HG03521 (cell line): Measurements from ENCODE around the gene SLC25A10.

Experiments
- ATAC-seq: cut with Tn5 transposase; IDR thresholded peaks from one replicate; pipeline ENCODE4 v1.9.1; 2021; ENCODE audit warnings: mild to moderate bottlenecking, moderate library complexity; ENCODE audit not compliant: unreplicated experiment

Gene SLC25A10

DNA sequence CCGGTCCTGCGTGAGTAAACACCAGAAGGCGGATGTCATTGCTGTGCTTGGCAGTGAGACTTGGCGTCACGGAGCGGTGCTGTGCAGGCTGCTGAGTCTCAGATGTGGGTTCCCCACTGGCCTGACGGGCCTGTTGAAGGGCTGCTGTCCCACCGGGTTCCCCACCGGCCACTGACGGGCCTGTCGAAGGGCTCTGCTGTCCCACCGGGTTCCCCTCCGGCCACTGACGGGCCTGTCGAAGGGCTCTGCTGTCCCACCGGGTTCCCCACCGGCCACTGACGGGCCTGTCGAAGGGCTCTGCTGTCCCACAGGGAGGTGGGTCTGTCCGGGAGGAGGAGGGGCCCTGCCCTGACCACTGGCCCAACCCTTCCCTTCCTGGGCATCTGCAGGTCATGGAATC is 25.5 kb upstream of the SLC25A10 start:
- ATAC-seq = no peak

DNA sequence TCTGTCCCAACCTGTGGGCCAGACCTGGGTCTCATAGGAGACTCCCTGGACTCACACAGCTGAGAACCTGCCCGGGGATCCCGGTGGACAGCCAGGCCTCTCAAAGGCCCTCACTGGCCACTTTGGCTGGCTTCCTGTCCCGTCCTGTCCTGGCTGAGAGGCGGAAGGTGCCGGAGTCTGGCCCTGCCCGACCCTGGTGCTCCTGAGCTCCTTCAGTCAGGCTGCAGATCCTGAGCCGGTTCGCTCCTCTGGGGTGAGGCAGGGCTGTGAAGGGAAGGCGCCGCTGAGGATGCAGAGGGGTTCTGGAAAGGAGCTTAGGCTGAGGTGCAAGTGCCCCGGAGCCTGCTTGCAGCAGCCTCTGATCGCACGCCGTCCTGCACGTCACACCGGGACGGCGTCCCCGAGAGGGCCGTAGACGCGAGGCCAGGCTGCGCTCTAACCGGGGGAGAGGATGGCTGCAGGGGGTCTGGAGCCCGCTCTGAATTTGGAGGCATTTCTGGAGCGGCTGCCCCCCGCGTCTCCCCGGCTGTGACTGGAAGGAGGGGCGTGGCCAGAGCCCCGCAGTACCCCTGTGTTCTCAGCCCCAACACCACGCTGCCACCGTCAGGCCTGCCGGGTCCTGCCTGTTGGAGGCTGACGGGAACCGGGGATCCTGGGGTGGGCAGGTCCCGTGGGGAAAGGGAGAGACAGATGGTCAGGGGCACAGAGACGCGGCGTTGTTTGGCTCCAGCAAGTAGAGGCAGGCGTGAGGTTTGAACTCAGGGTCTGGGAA is 24.1 kb upstream of the SLC25A10 start:
- ATAC-seq = no peak

DNA sequence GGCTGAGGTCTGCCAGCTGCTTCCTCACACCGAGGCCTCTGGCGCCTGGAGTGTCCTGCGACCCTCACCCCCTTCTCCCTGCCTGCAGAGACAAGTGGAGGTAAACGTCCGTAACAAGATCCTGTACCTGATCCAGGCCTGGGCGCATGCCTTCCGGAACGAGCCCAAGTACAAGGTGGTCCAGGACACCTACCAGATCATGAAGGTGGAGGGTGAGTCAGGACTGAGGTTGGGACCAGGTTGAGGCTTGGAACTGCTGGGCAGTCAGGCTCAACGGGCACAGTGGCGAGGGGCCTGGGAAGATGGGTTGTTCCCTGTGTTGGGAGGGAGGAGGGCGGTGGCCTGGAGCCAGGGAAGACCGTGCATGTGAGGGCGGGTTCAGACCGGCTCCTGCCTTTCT is 23.5 kb upstream of the SLC25A10 start:
- ATAC-seq = no peak

DNA sequence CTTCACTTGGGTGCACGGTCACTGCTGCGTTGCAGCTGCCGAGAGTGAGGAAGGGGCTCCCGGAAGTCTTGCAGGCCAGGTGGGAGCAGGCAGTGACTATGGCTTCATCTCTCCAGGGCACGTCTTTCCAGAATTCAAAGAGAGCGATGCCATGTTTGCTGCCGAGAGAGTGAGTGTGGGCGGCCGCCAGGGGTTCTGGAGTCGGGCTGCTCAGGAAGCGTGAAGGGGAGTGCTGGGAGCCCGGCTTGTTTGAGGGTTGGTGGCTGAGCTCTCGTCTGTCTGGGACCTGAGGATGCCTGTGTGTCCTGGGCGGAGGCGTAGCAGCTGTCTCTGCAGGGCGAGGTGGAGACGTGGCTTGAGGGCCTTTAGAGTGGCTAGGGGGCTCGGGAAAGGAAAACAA is 22.0 kb upstream of the SLC25A10 start:
- ATAC-seq = no peak

DNA sequence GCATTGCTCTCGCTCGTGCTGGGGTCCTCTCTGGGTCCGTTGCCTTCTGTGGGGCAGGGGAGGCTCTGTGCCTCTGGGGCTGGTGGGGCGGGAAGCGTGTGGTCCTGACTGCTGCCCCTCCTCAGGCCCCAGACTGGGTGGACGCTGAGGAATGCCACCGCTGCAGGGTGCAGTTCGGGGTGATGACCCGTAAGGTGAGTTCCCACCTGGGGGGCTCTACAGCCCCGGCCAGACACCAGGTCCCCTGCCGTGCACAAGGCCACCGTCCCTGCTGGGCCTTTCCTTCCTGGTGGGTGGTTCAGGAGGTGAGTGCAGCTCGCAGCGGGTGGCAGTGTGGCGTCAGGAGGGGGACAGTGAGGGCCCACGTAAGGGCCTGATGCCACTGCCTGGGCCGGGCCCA is 21.5 kb upstream of the SLC25A10 start:
- no peak for ATAC-seq

DNA sequence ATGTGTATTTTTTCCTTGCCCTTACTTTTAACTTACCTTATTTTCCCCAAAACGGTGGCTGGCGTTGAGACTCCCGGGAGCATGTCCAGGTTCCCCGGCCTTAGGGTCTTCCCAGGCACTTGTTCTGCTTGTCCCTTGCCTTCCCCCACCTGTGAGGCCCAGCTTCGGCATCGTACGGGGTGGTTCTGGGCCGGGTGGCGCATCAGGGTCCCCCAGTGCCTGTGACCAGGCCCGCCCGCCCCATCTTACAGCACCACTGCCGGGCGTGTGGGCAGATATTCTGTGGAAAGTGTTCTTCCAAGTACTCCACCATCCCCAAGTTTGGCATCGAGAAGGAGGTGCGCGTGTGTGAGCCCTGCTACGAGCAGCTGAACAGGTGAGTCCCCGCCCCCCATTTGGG is 20.9 kb upstream of the SLC25A10 start:
- ATAC-seq = no peak

DNA sequence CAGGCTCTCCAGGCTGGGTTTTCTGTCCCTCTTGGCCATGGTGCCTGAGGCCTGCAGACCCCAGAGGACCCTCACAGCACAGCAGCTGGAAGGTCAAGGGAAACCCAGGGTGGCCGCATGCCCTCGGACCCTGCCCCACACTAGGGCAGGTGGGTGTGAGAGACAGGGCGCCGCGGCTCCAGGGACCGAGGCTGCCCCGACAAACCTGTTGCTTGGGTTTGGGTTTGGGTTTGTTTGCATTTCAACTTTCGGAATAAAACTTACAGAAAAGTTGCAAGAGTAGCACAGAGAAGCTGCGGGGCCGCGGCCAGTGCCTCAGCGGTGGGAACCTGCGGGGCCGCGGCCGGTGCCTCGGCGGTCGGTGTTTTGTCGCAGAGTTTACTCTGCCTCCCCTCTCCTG is 20.5 kb upstream of the SLC25A10 start:
- ATAC-seq = no peak

DNA sequence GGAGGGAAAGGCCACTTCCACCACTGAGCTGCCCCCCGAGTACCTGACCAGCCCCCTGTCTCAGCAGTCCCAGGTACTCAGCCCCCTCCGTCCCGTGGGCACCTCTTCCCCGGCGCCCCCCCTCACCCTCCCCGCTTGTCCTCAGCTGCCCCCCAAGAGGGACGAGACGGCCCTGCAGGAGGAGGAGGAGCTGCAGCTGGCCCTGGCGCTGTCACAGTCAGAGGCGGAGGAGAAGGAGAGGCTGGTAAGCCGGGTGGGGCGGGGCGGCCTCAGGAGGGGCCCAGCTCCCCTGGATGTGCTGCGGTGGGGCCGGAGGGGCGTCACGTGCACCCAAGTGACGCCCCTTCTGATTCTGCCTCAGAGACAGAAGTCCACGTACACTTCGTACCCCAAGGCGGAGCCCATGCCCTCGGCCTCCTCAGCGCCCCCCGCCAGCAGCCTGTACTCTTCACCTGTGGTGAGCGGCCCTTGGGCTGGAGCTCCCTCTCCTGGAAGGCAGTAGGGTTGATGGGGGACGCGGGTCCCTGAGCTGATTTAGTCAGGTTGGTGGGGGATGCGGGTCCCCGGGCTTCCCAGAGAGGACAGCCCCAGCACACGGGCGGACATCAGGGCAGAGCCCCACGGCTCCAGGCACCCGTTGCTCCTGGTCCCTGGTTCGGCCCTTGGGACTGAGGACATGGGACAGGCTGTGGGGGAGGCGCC is 18.4 kb upstream of the SLC25A10 start:
- ATAC-seq = no peak

DNA sequence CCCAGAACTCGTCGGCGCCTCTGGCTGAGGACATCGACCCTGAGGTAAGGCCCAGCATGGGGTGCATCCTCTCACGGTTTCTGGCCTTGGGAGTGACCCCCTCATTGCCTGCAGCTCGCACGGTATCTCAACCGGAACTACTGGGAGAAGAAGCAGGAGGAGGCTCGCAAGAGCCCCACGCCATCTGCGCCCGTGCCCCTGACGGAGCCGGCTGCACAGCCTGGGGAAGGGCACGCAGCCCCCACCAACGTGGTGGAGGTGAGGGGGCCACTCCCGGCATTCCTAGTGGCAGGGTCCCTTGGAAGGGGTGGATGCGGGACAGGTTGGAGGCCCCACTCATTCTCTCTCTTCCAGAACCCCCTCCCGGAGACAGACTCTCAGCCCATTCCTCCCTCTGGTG is 17.3 kb upstream of the SLC25A10 start:
- no peak for ATAC-seq

DNA sequence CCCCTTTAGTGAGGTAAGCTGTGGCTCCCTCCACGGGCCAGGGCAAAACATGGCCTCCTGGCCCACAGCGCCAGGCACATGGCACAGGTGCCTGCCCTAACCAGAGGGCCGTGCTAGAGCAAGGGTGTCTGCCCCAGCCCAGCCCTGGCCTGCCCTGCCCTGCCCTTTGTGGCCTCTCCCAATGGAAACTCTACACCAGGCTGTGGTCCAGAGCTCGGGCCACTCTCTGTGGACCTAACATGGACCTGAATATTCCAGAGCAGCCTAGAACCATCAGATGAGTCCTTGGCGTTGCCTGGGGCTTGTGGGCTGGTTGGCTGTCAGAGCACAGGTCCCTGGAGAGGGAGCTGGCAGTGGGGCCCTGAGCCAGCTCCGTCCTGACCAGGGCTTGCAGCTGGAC is 16.9 kb upstream of the SLC25A10 start:
- no peak for ATAC-seq

DNA sequence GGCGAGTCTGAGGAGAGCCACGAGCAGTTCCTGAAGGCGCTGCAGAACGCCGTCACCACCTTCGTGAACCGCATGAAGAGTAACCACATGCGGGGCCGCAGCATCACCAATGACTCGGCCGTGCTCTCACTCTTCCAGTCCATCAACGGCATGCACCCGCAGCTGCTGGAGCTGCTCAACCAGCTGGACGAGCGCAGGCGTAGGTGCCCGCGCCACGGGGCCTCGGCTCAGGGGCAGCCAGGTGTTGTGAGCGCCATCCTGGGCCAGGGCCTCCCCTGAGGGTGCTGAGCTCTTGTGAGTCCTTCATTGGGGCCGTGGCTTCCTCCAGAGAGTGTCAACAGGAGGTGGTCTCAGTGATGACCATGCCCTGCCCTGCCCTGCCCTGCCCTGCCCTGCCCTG is 16.3 kb upstream of the SLC25A10 start:
- no peak for ATAC-seq

DNA sequence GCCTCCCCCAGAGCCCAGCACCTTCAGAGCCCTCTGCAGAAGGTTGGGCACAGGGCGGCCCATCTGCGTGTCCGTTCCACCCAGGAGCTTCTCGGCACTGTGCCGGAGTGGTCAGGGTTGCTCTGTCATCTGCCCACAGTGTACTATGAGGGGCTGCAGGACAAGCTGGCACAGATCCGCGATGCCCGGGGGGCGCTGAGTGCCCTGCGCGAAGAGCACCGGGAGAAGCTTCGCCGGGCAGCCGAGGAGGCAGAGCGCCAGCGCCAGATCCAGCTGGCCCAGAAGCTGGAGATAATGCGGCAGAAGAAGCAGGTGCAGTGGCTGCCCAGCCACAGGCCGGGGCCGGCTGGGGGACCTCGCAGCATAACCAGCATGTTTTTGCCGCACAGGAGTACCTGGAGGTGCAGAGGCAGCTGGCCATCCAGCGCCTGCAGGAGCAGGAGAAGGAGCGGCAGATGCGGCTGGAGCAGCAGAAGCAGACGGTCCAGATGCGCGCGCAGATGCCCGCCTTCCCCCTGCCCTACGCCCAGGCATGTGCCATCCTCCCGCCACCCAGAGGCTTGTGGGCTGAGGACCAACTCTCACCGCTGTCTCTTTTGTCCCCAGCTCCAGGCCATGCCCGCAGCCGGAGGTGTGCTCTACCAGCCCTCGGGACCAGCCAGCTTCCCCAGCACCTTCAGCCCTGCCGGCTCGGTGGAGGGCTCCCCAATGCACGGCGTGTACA is 15.7 kb upstream of the SLC25A10 start:
- ATAC-seq = no peak

DNA sequence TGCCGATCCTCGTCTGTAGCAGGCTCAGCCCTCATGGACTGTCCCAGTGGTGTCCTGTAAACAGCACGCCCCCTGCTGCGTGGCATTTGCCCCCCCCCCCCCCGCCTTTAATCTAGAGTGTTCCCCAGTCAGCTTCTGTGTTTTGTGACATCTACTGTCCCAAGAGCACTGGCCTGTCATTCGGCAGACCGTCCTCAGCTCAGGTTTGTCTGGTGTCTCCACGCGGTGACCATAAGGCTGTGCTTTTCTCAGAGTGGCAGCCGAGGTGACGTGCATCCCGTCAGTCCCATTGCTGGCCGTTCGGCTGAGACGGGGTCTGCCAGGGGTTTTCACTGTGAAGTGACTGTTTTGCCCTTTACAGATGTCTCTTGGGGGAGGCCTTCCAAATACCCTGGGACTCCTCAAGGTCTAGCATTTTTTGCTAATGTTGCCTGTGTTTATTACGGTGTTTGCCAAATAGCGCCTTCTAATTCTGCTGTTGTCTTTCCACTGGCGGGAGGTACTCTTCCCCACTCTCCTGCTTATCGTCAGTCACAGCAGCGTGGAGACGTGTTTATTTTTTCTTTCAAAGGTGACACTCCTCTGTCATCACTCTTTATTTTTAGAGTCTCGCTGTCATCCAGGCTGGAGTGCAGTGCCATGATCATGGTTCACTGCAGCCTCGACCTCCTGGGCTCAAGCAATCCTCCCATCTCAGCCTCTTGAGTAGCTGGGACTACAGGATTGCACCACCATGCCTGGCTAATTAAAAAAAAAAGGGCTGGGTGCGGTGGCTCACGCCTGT is 14.6 kb upstream of the SLC25A10 start:
- ATAC-seq = no peak

DNA sequence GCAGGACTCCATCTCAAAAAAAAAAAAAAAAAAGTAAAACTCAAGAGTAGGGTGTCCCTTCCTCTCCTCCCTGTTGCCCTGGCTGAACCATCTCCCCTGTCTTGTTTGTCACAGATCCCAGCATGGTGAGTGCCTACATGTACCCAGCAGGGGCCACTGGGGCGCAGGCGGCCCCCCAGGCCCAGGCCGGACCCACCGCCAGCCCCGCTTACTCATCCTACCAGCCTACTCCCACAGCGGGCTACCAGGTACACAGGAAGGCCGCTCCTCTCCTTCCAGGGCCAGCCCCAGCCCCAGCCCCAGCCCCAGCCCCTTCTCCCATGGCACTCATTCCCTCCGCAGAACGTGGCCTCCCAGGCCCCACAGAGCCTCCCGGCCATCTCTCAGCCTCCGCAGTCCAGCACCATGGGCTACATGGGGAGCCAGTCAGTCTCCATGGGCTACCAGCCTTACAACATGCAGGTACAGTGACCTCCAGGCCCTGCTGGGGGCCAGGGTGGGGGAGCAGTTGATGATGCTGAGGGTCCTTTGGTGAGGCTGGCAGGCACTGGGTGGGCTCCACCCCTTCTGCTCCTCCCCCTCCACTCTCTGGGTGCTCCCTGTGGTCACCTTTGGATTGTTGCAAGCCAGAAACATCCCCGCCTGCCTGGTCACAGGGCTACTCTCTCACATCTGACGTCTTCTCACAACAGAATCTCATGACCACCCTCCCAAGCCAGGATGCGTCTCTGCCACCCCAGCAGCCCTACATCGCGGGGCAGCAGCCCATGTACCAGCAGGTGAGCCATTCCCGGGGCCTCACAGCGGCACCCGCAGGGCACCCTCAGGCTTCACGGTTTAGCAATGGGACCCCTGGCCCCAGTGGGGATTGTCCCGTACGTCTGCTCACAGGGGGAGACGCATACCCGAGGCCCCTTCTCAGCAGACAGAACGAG is 11.5 kb upstream of the SLC25A10 start:
- no peak for ATAC-seq

DNA sequence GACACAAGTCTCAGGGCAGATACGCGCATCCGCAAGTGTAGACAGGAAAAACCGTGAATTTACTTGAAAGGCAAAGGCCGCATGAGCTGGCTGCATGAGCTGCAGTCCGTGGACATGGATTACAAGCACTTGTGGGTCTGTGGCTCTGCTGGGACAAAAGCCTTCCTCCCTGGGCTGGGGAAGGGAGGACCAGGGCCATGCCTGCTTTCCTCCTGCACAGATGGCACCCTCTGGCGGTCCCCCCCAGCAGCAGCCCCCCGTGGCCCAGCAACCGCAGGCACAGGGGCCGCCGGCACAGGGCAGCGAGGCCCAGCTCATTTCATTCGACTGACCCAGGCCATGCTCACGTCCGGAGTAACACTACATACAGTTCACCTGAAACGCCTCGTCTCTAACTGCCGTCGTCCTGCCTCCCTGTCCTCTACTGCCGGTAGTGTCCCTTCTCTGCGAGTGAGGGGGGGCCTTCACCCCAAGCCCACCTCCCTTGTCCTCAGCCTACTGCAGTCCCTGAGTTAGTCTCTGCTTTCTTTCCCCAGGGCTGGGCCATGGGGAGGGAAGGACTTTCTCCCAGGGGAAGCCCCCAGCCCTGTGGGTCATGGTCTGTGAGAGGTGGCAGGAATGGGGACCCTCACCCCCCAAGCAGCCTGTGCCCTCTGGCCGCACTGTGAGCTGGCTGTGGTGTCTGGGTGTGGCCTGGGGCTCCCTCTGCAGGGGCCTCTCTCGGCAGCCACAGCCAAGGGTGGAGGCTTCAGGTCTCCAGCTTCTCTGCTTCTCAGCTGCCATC is 10.6 kb upstream of the SLC25A10 start:
- no peak for ATAC-seq

DNA sequence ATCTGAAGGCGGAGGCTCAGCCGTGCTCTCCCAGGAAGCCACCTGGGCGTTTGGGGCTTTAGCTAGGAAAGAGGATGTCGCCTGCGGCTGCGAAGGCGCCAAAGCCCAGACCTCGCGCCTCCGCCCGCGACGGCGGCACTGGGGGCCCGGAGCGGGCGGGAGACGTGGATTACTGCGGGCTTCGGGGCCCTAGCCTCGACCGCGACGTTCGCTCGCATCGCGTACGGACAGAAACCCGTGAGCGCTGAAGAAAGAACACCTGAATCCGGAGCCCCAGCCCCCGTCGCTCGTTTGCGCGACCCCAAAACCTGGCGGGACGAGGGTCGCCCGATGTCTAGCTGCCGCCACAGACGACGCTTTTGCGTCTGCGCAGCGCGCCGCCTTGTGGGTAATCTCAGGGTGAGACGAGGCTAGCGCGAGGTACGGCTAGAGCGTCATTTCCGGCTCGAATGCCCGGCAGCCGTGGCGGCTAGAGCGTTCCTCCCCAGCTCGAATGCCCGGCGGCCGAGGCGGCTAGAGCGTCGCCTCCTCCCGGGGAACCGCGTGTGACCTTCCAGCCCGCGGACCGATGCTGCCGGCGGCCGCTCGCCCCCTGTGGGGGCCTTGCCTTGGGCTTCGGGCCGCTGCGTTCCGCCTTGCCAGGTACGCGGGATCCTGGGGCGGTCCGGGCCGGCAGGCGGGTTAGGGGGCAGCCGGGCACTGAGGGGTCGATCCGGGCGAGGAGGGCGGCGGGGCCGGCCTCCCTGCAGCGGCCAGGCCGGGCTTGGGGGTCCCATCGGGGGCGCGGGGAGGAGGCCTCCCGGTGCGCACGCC is 8.9 kb upstream of the SLC25A10 start, which contains the start of gene MRPL12:
MRPL12 (plus strand) TSS at position 434 of the 813 bp plus-strand sequence; CDS start at position 569, 135 bp downstream.
- peak; percentile 84 for ATAC-seq

DNA sequence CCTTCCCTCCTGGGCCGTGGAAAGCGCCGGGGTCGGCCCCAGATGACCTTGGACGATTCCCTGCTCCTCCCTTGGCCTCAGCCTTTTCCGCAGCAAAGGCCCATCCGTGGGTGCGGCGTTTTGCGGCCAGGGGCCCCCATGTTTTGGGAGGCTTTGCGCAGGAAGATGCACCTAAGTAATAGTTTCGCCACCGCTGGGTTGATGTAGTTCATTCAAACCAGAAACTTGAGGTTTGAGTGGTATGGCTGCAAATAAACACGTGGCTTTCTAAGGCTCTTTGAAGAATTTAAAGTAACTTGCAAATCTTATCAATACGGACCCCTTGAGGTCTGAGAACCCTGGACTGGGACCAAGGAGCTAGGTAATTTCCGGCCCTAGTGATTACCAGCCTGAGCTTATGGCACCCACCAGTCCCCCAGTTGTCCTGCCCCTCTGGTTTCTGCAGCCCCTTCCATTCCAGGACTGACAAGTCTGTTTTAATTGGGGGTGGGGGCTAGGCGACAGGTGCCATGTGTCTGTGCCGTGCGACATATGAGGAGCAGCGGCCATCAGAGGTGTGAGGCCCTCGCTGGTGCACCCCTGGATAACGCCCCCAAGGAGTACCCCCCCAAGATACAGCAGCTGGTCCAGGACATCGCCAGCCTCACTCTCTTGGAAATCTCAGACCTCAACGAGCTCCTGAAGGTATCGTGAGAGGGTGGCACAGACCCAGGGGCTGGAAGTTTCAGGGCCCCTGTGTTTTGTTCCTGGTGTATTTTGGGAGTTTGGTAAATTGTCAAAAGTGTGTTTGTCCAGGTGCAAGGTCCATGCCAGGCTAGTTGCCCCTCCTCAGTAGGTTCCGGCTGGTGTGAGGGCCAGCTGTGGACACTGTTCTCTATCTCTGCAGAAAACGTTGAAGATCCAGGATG is 8.1 kb upstream of the SLC25A10 start:
- no peak for ATAC-seq
